Ascending aorta (tissue), 2 donors: ENCODE results near the gene SHANK1. TPM values are rescaled to one million over a fixed set of nuclear protein-coding genes. Genes with fewer than 3 reads are reported as not detected.

Source experiments
- DNase-seq, 2 donors: peaks; one replicate each; pipeline ENCODE4 v3.0.0-alpha.2; 2019; ENCODE audit warnings: low spot score in 2 of 2
- H3K27ac ChIP-seq, 2 donors: fragments of 200-600 bp; sonication (generic); one replicate each; pipeline ENCODE4 v1.5.1; 2016 to 2017; ENCODE audit warnings: mild to moderate bottlenecking in 1 of 2
- H3K27me3 ChIP-seq: fragments of 200-600 bp; sonication (generic); one replicate; pipeline ENCODE4 v1.5.1; 2017
- H3K36me3 ChIP-seq, 2 donors: fragments of 200-600 bp; sonication (generic); one replicate each; pipeline ENCODE4 v1.5.1; 2016
- H3K4me1 ChIP-seq, 2 donors: fragments of 200-600 bp; sonication (generic); one replicate each; pipeline ENCODE4 v1.5.1; 2016 to 2017; ENCODE audit warnings: mild to moderate bottlenecking in 1 of 2
- H3K4me3 ChIP-seq, 2 donors: fragments of 200-600 bp; sonication (generic); one replicate each; pipeline ENCODE4 v1.5.1; 2016 to 2017; ENCODE audit warnings: mild to moderate bottlenecking in 1 of 2
- H3K9me3 ChIP-seq, 2 donors: fragments of 200-600 bp; sonication (generic); one replicate each; pipeline ENCODE4 v1.5.1; 2016
- CTCF ChIP-seq, 3 experiments: fragments of 200-600 bp in 2 of 3; fragments of 450-650 bp in 1 of 3; sonication (generic) in 2 of 3; IDR thresholded peaks; one replicate each; pipeline ENCODE4 v1.5.1; 2016 to 2019; ENCODE audit warnings: antibody characterized with exemption in 3 of 3, mild to moderate bottlenecking in 1 of 3, moderate library complexity in 1 of 3
- intact Hi-C: fragments of 100-400 bp; cut with DNase I; formaldehyde crosslinking; loops from one replicate; pipeline ENCODE4 v1.15.1; 2023
- total RNA-seq: library from RNA; depleted of rRNA; stranded (reverse); fragments of >200 nt; gene quantifications from one replicate; pipeline ENCODE4 v1.1.0, GENCODE V29; 2016

SHANK1 gene
- total RNA-seq, 1 donor from 2014 or later = 1.3 TPM

- Histone ChIP-seq H3K9me3 (no peaks in the 10 kb centered on the region), H3K27me3 (peaks cover 7% of the 10 kb centered on the region), H3K4me3 (peak overlapping the region; percentile 51 to 71), H3K4me1 (peaks cover 9 to 12% of the 10 kb centered on the region in 2 donors), H3K27ac (peak overlapping the region in 1 of 2 donors; percentile 34), H3K36me3 (no peaks in the 10 kb centered on the region)
- DNase-seq = no peak
- no peak for TF ChIP-seq CTCF (IDR thresholded peaks at IDR 0.05)
- intact Hi-C loops = no loop called here
Measured at GRCh38 chr19:50723735-50724521, 4.3 kb upstream of the SHANK1 start.

GRCh38 chr19:50723069-50723468, 3.5 kb upstream of the SHANK1 start, which contains the start of gene CLEC11A:
Gene CLEC11A, plus strand, starts transcription at chr19:50723364. Its CDS starts 162 bp downstream, at chr19:50723526.
- DNase-seq = no peak
- Histone ChIP-seq H3K27ac (peak within 1 kb of the TSS in 1 of 2 donors; percentile 34), H3K4me1 (peaks cover 12 to 19% of the 10 kb centered on the region in 2 donors), H3K36me3 (no peaks in the 10 kb centered on the region), H3K4me3 (peak within 1 kb of the TSS; percentile 51 to 71), H3K9me3 (no peaks in the 10 kb centered on the region), H3K27me3 (peaks cover 11% of the 10 kb centered on the region)
- no peak for TF ChIP-seq CTCF (IDR thresholded peaks at IDR 0.05)
- intact Hi-C loops = no loop called here

GRCh38 chr19:50722201-50723013, 2.8 kb upstream of the SHANK1 start:
- peaks cover 12 to 20% of the 10 kb centered on the region in 2 donors for H3K4me1 ChIP-seq
- H3K27ac ChIP-seq = no peak overlapping the region
- TF ChIP-seq CTCF (IDR thresholded peaks at IDR 0.05) = no peak
- H3K36me3 ChIP-seq = no peaks in the 10 kb centered on the region
- DNase-seq = no peak
- intact Hi-C loops = no loop called here
- peaks cover 15% of the 10 kb centered on the region for H3K27me3 ChIP-seq
- no peaks in the 10 kb centered on the region for H3K9me3 ChIP-seq
- peak overlapping the region in 1 of 2 donors; percentile 71 for H3K4me3 ChIP-seq

GRCh38 chr19:50721441-50722137, 2.0 kb upstream of the SHANK1 start:
- DNase-seq = no peak
- TF ChIP-seq CTCF (IDR thresholded peaks at IDR 0.05) = no peak
- Histone ChIP-seq H3K27me3 (peaks cover 15% of the 10 kb centered on the region), H3K4me1 (peaks cover 12 to 20% of the 10 kb centered on the region in 2 donors), H3K9me3 (no peaks in the 10 kb centered on the region), H3K27ac (no peak overlapping the region), H3K4me3 (no peak overlapping the region), H3K36me3 (no peaks in the 10 kb centered on the region)
- intact Hi-C loops = no loop called here

- TF ChIP-seq CTCF (IDR thresholded peaks at IDR 0.05) = no peak
- Histone ChIP-seq H3K4me3 (no peak overlapping the region), H3K27ac (no peak overlapping the region), H3K27me3 (peaks cover 15% of the 10 kb centered on the region), H3K4me1 (peaks cover 12 to 20% of the 10 kb centered on the region in 2 donors), H3K9me3 (no peaks in the 10 kb centered on the region), H3K36me3 (no peaks in the 10 kb centered on the region)
- no peak for DNase-seq
- intact Hi-C loops = no loop called here
Measured at GRCh38 chr19:50720921-50721381, 1.3 kb upstream of the SHANK1 start.
